Psoas muscle (tissue), 8 donors: Measurements from ENCODE around the gene C19orf67. TPM values are rescaled to one million over a fixed set of nuclear protein-coding genes. Genes with fewer than 3 reads are reported as not detected.

Experiments
- ATAC-seq, 4 donors: fragments of 200-7000 bp; cut with Tn5 transposase; one replicate each; pipeline ENCODE4 v1.9.1; 2020; ENCODE audit warnings: moderate library complexity in 3 of 4, mild to moderate bottlenecking in 2 of 4
- DNase-seq, 2 donors: peaks; one replicate each; pipeline ENCODE4 v3.0.0-alpha.2; 2020
- H3K27ac ChIP-seq: fragments of 200-600 bp; one replicate; pipeline ENCODE4 v1.8.0; 2022
- H3K27me3 ChIP-seq, 3 donors: fragments of 200-600 bp in 1 of 3; one replicate each; pipeline versions ENCODE4 v1.6.1 to v1.8.0; 2013 to 2022; ENCODE audit warnings: low read length in 2 of 3, mild to moderate bottlenecking in 2 of 3, moderate library complexity in 1 of 3; ENCODE audit not compliant: insufficient read depth in 3 of 3
- H3K36me3 ChIP-seq, 2 donors: fragments of 200-600 bp in 1 of 2; one replicate each; pipeline versions ENCODE4 v1.6.1 to v1.8.0; 2013 to 2022; ENCODE audit warnings: low read depth in 1 of 2, mild to moderate bottlenecking in 1 of 2, moderate library complexity in 1 of 2; ENCODE audit not compliant: insufficient read depth in 1 of 2
- H3K4me1 ChIP-seq: fragments of 200-600 bp; one replicate; pipeline ENCODE4 v1.8.0; 2022
- H3K4me3 ChIP-seq: fragments of 200-600 bp; one replicate; pipeline ENCODE4 v1.8.0; 2022; ENCODE audit warnings: mild to moderate bottlenecking
- H3K9me3 ChIP-seq: fragments of 200-600 bp; one replicate; pipeline ENCODE4 v1.8.0; 2022
- WGBS, 3 donors: extraction: QIAGEN DNeasy Blood & Tissue Kit; methylation state at CpG; one replicate each; pipeline versions ENCODE4 v1.1.6 to v1.1.7; 2013; 5-methylcytosine and 5-hydroxymethylcytosine counted together
- intact Hi-C, 2 donors: fragments of 100-400 bp; cut with DNase I; formaldehyde crosslinking; loops; one replicate each; pipeline versions ENCODE4 v1.11.0 to v1.14.2; 2022
- polyA plus RNA-seq, 3 donors: library from polyadenylated mRNA; stranded (reverse); fragments of 200-250 nt; gene quantifications; one replicate each; pipeline ENCODE4 v1.2.3, GENCODE V29; 2013
- total RNA-seq, 4 donors: library from RNA; stranded (reverse); fragmentation: NEBNext Ultra II Directional in 2 of 4; extraction: Animal tissue kit (Norgen Biotek cat#: 25700) in 2 of 4; gene quantifications; one replicate each; pipeline versions ENCODE4 v1.2.1 to v1.2.4, GENCODE V29; 2021 to 2023
- TF ChIP-seq, protein P1 (sequence below): fragments of 200-600 bp; IDR thresholded peaks from one replicate; pipeline ENCODE4 v1.8.0; 2022; ENCODE audit warnings: antibody characterized with exemption
- donor health status: healthy with polysubstance abuse.
- donor health status: DM: no; HTN: no; CAD: no; lungs with moderate emphysema.
- donor health status: Bipolar disorder and iron deficiency.
- donor health status: healthy.
- donor health status: DM: yes; HTN: yes; CAD: no.
- donor health status: DM: no; HTN: no; CAD: no.
- donor health status: DM: no; HTN: no; CAD: no.
- donor health status: DM: yes; HTN: yes; CAD: no.

C19orf67 gene
- total and polyA plus RNA-seq, 7 donors: not detected

DNA sequence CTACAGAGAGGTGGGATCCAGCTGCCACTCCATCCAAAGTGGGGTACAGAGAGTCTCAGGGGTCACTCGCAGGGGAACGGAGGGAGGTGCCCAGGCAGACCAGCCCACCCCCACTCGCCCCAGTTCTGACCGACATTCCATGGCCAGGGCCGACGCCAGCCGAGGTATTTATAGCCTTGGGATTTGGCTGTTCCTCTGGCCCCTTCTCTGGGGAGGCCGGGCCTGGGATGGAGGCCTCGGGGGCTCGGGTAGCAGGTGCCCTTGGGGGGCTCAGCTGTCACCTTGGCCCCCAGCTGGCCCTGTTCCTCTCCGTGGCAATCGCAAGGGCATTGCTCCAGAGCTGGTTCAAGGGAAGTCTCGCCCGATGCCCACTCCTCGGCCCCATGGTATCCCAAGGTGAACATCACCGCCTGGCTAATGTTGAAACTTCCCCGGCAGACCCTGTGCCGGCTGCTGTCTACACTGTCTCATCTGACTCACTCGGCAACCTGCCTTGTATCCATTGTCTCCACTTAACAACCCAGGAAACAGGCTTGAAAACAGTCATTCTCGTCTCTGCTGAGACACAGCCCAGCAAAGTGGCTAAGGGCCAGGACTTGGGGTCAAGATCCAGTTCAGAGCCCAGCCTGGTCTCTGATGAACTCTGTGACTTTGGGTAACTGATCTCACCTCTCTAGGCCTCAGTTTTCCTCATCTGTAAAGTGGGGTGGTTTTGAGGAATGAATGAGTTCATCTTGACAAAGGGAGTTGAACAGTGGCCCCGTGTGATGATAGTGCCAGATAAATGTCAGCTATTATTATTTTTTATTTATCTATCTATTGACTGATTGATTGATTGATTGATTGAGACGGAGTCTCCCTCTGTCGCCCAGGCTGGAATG, 22.2 kb upstream of the C19orf67 start:
- DNase-seq (peak; percentile 68 to 83), ATAC-seq (peak; percentile 81 to 86 (median 86))
- H3K27me3 ChIP-seq: no peaks in the 10 kb centered on the region
- intact Hi-C loops: no loop called here
- 29 to 44% (median 33%) methylated on average over 21 to 23 of the region's 23 CpGs for WGBS, 3 donors
- H3K4me1 ChIP-seq: peaks cover 28% of the 10 kb centered on the region
- H3K27ac ChIP-seq: peak overlapping the region; percentile 81
- H3K9me3 ChIP-seq: no peaks in the 10 kb centered on the region
- TF ChIP-seq, protein P1, sequence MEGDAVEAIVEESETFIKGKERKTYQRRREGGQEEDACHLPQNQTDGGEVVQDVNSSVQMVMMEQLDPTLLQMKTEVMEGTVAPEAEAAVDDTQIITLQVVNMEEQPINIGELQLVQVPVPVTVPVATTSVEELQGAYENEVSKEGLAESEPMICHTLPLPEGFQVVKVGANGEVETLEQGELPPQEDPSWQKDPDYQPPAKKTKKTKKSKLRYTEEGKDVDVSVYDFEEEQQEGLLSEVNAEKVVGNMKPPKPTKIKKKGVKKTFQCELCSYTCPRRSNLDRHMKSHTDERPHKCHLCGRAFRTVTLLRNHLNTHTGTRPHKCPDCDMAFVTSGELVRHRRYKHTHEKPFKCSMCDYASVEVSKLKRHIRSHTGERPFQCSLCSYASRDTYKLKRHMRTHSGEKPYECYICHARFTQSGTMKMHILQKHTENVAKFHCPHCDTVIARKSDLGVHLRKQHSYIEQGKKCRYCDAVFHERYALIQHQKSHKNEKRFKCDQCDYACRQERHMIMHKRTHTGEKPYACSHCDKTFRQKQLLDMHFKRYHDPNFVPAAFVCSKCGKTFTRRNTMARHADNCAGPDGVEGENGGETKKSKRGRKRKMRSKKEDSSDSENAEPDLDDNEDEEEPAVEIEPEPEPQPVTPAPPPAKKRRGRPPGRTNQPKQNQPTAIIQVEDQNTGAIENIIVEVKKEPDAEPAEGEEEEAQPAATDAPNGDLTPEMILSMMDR: no peak
- peaks cover 0 to 46% of the 10 kb centered on the region in 2 donors for H3K36me3 ChIP-seq
- peak overlapping the region; percentile 39 for H3K4me3 ChIP-seq

DNA sequence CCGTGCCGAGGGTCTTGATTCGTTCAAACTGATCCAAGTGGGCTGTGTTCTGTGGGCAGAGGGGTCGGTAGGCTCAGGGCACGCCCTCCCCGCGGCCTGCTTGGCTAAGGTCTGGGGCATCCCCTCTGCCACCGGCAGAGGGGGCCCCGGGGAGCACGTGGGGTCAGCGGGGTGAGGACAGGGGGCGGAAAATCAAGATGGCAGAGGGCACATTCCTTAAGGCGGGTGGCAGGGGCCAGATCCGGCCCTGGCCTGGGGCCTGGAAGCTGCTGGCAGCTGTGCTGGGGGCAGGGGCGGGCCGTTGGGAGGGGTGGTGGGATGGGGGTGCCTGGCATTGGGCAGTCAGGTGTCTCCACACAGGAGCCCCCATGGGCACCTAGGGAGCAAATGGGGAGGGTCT, 21.3 kb upstream of the C19orf67 start:
- 39 to 49% (median 46%) methylated on average over 15 to 16 of the region's 16 CpGs for WGBS, 3 donors
- TF ChIP-seq, protein P1: no peak
- Histone ChIP-seq H3K36me3 (peaks cover 0 to 56% of the 10 kb centered on the region in 2 donors), H3K27me3 (no peaks in the 10 kb centered on the region), H3K4me1 (peaks cover 20% of the 10 kb centered on the region), H3K9me3 (no peaks in the 10 kb centered on the region), H3K4me3 (no peak overlapping the region), H3K27ac (peak overlapping the region; percentile 81)
- ATAC-seq (peak; percentile 30 to 67 (median 54)), DNase-seq (no peak)
- intact Hi-C loops: no loop called here

DNA sequence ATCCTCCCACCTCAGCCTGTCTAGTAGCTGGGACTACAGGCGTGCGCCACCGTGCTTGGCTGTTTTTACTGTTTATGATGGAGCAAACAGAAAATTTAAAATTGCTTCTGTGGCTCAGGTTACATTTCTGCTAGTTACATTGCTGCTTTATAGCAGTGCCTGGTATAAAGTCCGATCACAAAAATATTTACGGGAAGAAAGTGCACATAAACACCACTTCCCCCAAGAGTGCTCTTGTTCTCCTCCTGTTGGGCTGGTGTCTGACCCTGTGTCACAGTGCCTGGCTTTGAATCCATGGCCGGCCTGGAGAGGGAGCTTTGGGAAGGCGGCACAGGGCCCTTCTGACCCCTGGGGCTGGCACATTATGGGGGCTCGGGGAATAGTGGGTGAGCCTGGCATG, 20.1 kb upstream of the C19orf67 start:
- Histone ChIP-seq H3K27me3 (no peaks in the 10 kb centered on the region), H3K36me3 (peaks cover 3 to 67% of the 10 kb centered on the region in 2 donors), H3K4me1 (peaks cover 13% of the 10 kb centered on the region), H3K27ac (peak overlapping the region; percentile 81), H3K4me3 (no peak overlapping the region), H3K9me3 (no peaks in the 10 kb centered on the region)
- DNase-seq: no peak
- 73 to 86% (median 73%) methylated on average over 8 of the region's 8 CpGs for WGBS, 3 donors
- TF ChIP-seq, protein P1: no peak
- ATAC-seq: no peak
- intact Hi-C loops: no loop called here

DNA sequence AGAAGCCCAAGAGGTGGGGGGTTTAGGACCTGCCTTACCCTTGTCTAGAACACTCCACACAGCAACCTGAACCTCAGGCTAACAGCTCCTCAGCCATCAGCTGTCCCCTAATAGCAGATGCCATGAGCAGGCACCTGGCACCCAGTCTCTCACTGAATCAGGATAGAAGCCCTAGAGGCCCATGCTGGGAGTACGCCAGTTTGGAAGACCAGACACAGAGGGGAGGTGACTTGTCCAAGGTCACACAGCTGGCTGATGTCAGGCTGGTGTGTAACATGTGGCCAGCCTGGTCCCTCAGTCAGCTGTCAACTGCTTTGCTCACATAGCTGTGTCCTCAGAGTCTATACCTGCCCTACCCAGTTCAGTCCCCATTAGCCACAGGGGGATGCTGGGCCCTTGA, 17.7 kb upstream of the C19orf67 start:
- H3K27me3 ChIP-seq: no peaks in the 10 kb centered on the region
- intact Hi-C loops: no loop called here
- no peak overlapping the region for H3K27ac ChIP-seq
- no peak overlapping the region for H3K4me3 ChIP-seq
- TF ChIP-seq, protein P1: no peak
- DNase-seq (no peak), ATAC-seq (peak in 2 of 4 donors; percentile 21 to 36)
- H3K4me1 ChIP-seq: peaks cover 13% of the 10 kb centered on the region
- no peaks in the 10 kb centered on the region for H3K9me3 ChIP-seq
- peaks cover 3 to 91% of the 10 kb centered on the region in 2 donors for H3K36me3 ChIP-seq
- WGBS, 3 donors: 76 to 85% (median 84%) methylated on average over 1 of the region's 1 CpG
